Testis (tissue), 3 donors: Measurements from ENCODE around the gene RYR1. TPM values are rescaled to one million over a fixed set of nuclear protein-coding genes. Genes with fewer than 3 reads are reported as not detected.

Experiments used
- DNase-seq: peaks from one replicate; pipeline ENCODE4 v3.0.0-alpha.2; 2019
- H3K27ac ChIP-seq, 2 donors: fragments of 200-600 bp; sonication (generic); one replicate each; pipeline ENCODE4 v1.5.1; 2019
- H3K27me3 ChIP-seq: fragments of 200-600 bp; sonication (generic); one replicate; pipeline ENCODE4 v1.5.1; 2019
- H3K36me3 ChIP-seq: fragments of 200-600 bp; sonication (generic); one replicate; pipeline ENCODE4 v1.5.1; 2017; ENCODE audit warnings: low read depth; ENCODE audit errors: missing control alignments
- H3K4me1 ChIP-seq: fragments of 200-600 bp; sonication (generic); one replicate; pipeline ENCODE4 v1.5.1; 2019
- H3K4me3 ChIP-seq, 2 donors: fragments of 200-600 bp; sonication (generic); one replicate each; pipeline ENCODE4 v1.5.1; 2017 to 2019
- H3K9me3 ChIP-seq: fragments of 200-600 bp; sonication (generic); one replicate; pipeline ENCODE4 v1.5.1; 2017
- CTCF ChIP-seq, 3 experiments: fragments of 450-650 bp in 2 of 3; fragments of 200-600 bp in 1 of 3; sonication (generic) in 1 of 3; IDR thresholded peaks; one replicate each; pipeline ENCODE4 v1.5.1; 2016 to 2019; ENCODE audit warnings: antibody characterized with exemption in 3 of 3, mild to moderate bottlenecking in 2 of 3, moderate library complexity in 1 of 3
- POLR2A ChIP-seq: fragments of 450-650 bp; IDR thresholded peaks from one replicate; pipeline ENCODE4 v1.6.1; 2017; ENCODE audit warnings: antibody characterized with exemption, mild to moderate bottlenecking, moderate library complexity
- WGBS, 2 donors: methylation state at CpG; one replicate each; pipeline ENCODE4 v1.1.5; 2018; 5-methylcytosine and 5-hydroxymethylcytosine counted together
- intact Hi-C: fragments of 100-400 bp; cut with DNase I; formaldehyde crosslinking; loops from one replicate; pipeline ENCODE4 v1.15.1; 2023; ENCODE audit warnings: low total_unique reads
- polyA plus RNA-seq: library from polyadenylated mRNA; stranded (reverse); fragments of 350-450 nt; fragmentation: Illumina TruSeq; extraction: RNeasy Lipid Tissue Mini Kit (QIAGEN cat#74804); gene quantifications from one replicate; pipeline ENCODE4 v1.2.3, GENCODE V29; 2014; ENCODE audit warnings: low read depth, low replicate concordance; ENCODE audit not compliant: insufficient read depth
- total RNA-seq, 2 donors: library from RNA; depleted of rRNA; stranded (reverse); fragments of >200 nt; gene quantifications; one replicate each; pipeline ENCODE4 v1.2.3, GENCODE V29; 2016

The RYR1 gene
- total and polyA plus RNA-seq, 3 donors from 2014 or later: 11.8 to 26.1 (median 15.6) TPM

GRCh38 chr19:38417544-38418506 is 15.7 kb upstream of the RYR1 start:
- 8 to 11% methylated on average over 24 to 49 of the region's 49 CpGs for WGBS, 2 donors
- Histone ChIP-seq H3K9me3 (no peaks in the 10 kb centered on the region), H3K4me3 (peak overlapping the region; percentile 29 to 49), H3K4me1 (peaks cover 4% of the 10 kb centered on the region), H3K27me3 (no peaks in the 10 kb centered on the region), H3K27ac (no peak overlapping the region), H3K36me3 (no peaks in the 10 kb centered on the region)
- intact Hi-C loops: no loop called here
- peak; percentile 54 for DNase-seq
- TF ChIP-seq POLR2A: no peak

- WGBS, 2 donors: 92 to 95% methylated on average over 3 to 9 of the region's 9 CpGs
- intact Hi-C loops: no loop called here
- H3K4me3 ChIP-seq: no peak overlapping the region
- peaks cover 4% of the 10 kb centered on the region for H3K4me1 ChIP-seq
- no peaks in the 10 kb centered on the region for H3K9me3 ChIP-seq
- no peak overlapping the region for H3K27ac ChIP-seq
- no peak for DNase-seq
- no peaks in the 10 kb centered on the region for H3K27me3 ChIP-seq
- no peaks in the 10 kb centered on the region for H3K36me3 ChIP-seq
- TF ChIP-seq CTCF (IDR thresholded peaks at IDR 0.05) (no peak), POLR2A (no peak)
Measured at GRCh38 chr19:38420935-38421334, 12.6 kb upstream of the RYR1 start.

- intact Hi-C loops: no loop called here
- TF ChIP-seq POLR2A (no peak), CTCF (IDR thresholded peaks at IDR 0.05) (no peak)
- no peaks in the 10 kb centered on the region for H3K36me3 ChIP-seq
- no peak overlapping the region for H3K4me3 ChIP-seq
- H3K27ac ChIP-seq: no peak overlapping the region
- DNase-seq: no peak
- no peaks in the 10 kb centered on the region for H3K9me3 ChIP-seq
- no peaks in the 10 kb centered on the region for H3K27me3 ChIP-seq
- peaks cover 4% of the 10 kb centered on the region for H3K4me1 ChIP-seq
- WGBS, 2 donors: 73 to 85% methylated on average over 13 to 14 of the region's 14 CpGs
Measured at GRCh38 chr19:38421856-38422255, 11.6 kb upstream of the RYR1 start.

- H3K9me3 ChIP-seq: no peaks in the 10 kb centered on the region
- intact Hi-C loops: no loop called here
- H3K27me3 ChIP-seq: no peaks in the 10 kb centered on the region
- TF ChIP-seq POLR2A (no peak), CTCF (IDR thresholded peaks at IDR 0.05) (no peak)
- no peak overlapping the region for H3K27ac ChIP-seq
- WGBS, 2 donors: 77 to 92% methylated on average over 4 to 7 of the region's 7 CpGs
- DNase-seq: no peak
- H3K4me3 ChIP-seq: no peak overlapping the region
- peaks cover 4% of the 10 kb centered on the region for H3K4me1 ChIP-seq
- no peaks in the 10 kb centered on the region for H3K36me3 ChIP-seq
Measured at GRCh38 chr19:38422438-38422837, 11.1 kb upstream of the RYR1 start.

GRCh38 chr19:38424272-38424671 is 9.2 kb upstream of the RYR1 start:
- intact Hi-C loops: no loop called here
- WGBS, 2 donors: 85 to 92% methylated on average over 5 of the region's 5 CpGs
- Histone ChIP-seq H3K27me3 (no peaks in the 10 kb centered on the region), H3K4me3 (no peak overlapping the region), H3K36me3 (no peaks in the 10 kb centered on the region), H3K4me1 (no peaks in the 10 kb centered on the region), H3K27ac (no peak overlapping the region), H3K9me3 (no peaks in the 10 kb centered on the region)
- TF ChIP-seq POLR2A (no peak), CTCF (IDR thresholded peaks at IDR 0.05) (no peak)
- DNase-seq: no peak
